Parathyroid adenoma (tissue), 2 donors: ENCODE data around the gene RPL27A.

Source experiments
- H2AFZ ChIP-seq: fragments of 300-600 bp; sonication (generic); one replicate; pipeline ENCODE4 v1.7.0; 2017; ENCODE audit warnings: antibody characterized with exemption, mild to moderate bottlenecking
- H3K27ac ChIP-seq: fragments of 300-600 bp; sonication (generic); one replicate; pipeline ENCODE4 v1.7.0; 2017
- H3K27me3 ChIP-seq: fragments of 300-600 bp; sonication (generic); one replicate; pipeline ENCODE4 v1.7.0; 2017; ENCODE audit warnings: low read length; ENCODE audit not compliant: control insufficient read depth, insufficient read depth
- H3K36me3 ChIP-seq: fragments of 300-600 bp; sonication (generic); one replicate; pipeline ENCODE4 v1.7.0; 2017; ENCODE audit warnings: low read length; ENCODE audit not compliant: control insufficient read depth, insufficient read depth
- H3K4me1 ChIP-seq: fragments of 300-600 bp; sonication (generic); one replicate; pipeline ENCODE4 v1.7.0; 2017; ENCODE audit warnings: control low read depth
- H3K4me2 ChIP-seq: fragments of 300-600 bp; sonication (generic); one replicate; pipeline ENCODE4 v1.7.0; 2017; ENCODE audit warnings: low read length
- H3K4me3 ChIP-seq: fragments of 300-600 bp; sonication (generic); one replicate; pipeline ENCODE4 v1.7.0; 2017; ENCODE audit warnings: low read depth, low read length
- H3K79me2 ChIP-seq: fragments of 300-600 bp; sonication (generic); one replicate; pipeline ENCODE4 v1.7.0; 2017; ENCODE audit warnings: control low read depth
- H3K9ac ChIP-seq: fragments of 300-600 bp; sonication (generic); one replicate; pipeline ENCODE4 v1.7.0; 2017; ENCODE audit warnings: mild to moderate bottlenecking
- H3K9me3 ChIP-seq: fragments of 300-600 bp; sonication (generic); one replicate; pipeline ENCODE4 v1.7.0; 2017; ENCODE audit warnings: low read length; ENCODE audit not compliant: control insufficient read depth
- TF ChIP-seq, protein P1 (sequence below): fragments of 300-600 bp; sonication (generic); IDR thresholded peaks from one replicate; pipeline ENCODE4 v1.7.0; 2017; ENCODE audit warnings: antibody characterized with exemption, mild to moderate bottlenecking
- donor health status: primary hyperparathyroidism.

RPL27A gene

DNA sequence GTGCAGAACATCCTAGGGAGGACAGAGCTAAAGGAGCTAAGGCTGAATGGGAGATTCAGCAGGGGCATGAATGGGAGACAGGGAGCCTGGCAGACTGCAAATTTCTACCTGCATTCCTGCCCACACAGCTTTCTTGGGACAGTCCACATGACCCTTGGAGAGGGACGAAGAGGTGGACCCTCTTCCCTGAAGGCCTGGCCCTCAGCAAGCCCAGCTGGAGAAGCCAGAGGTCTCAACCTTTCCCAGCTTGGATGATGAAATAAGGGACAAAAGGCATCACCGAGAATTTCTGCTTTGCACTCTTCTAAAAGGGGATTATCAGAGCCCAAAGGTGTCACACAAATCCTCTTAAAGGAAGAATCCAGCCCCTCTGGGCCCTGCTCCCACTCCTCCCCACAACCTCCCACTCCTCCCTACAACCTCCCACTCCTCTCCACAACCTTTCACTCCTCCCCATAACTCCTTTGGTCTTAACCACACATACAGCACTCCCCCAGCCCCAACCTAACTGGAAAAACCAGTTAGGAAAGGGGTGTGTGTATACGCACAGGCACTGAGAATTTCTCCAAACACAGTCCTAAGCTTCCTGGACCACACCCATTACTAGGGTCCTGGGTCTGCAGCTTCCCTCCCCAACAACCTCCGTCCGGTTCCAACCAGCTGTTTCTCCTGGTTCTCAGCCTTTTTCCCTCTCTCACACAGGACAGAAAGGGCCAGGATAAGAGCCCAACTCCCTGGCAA is 38.4 kb downstream of the RPL27A start:
- Histone ChIP-seq H3K36me3 (no peaks in the 10 kb centered on the region), H3K9me3 (no peaks in the 10 kb centered on the region), H3K4me1 (no peaks in the 10 kb centered on the region), H2AFZ (no peak overlapping the region), H3K27ac (no peak overlapping the region), H3K4me3 (no peak overlapping the region), H3K9ac (no peak overlapping the region), H3K4me2 (no peak overlapping the region), H3K27me3 (no peaks in the 10 kb centered on the region), H3K79me2 (no peaks in the 10 kb centered on the region)
- TF ChIP-seq, protein P1, sequence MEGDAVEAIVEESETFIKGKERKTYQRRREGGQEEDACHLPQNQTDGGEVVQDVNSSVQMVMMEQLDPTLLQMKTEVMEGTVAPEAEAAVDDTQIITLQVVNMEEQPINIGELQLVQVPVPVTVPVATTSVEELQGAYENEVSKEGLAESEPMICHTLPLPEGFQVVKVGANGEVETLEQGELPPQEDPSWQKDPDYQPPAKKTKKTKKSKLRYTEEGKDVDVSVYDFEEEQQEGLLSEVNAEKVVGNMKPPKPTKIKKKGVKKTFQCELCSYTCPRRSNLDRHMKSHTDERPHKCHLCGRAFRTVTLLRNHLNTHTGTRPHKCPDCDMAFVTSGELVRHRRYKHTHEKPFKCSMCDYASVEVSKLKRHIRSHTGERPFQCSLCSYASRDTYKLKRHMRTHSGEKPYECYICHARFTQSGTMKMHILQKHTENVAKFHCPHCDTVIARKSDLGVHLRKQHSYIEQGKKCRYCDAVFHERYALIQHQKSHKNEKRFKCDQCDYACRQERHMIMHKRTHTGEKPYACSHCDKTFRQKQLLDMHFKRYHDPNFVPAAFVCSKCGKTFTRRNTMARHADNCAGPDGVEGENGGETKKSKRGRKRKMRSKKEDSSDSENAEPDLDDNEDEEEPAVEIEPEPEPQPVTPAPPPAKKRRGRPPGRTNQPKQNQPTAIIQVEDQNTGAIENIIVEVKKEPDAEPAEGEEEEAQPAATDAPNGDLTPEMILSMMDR, result no peak

GRCh38 chr11:8721609-8722500 is 39.3 kb downstream of the RPL27A start:
- H3K9ac ChIP-seq, result no peak overlapping the region

GRCh38 chr11:8722809-8723208 is 40.2 kb downstream of the RPL27A start:
- H3K4me1 ChIP-seq, result no peaks in the 10 kb centered on the region
- no peak overlapping the region for H2AFZ ChIP-seq
- H3K4me2 ChIP-seq, result no peak overlapping the region
- no peaks in the 10 kb centered on the region for H3K27me3 ChIP-seq
- H3K4me3 ChIP-seq, result no peak overlapping the region
- H3K9me3 ChIP-seq, result no peaks in the 10 kb centered on the region
- no peak overlapping the region for H3K9ac ChIP-seq
- no peaks in the 10 kb centered on the region for H3K36me3 ChIP-seq
- no peak overlapping the region for H3K27ac ChIP-seq
- TF ChIP-seq, protein P1, result no peak
- H3K79me2 ChIP-seq, result no peaks in the 10 kb centered on the region

More at GRCh38 chr11:8721609-8722500, 39.3 kb downstream of the RPL27A start:
- Histone ChIP-seq H3K27ac (no peak overlapping the region), H3K9me3 (no peaks in the 10 kb centered on the region), H2AFZ (no peak overlapping the region), H3K4me2 (no peak overlapping the region), H3K79me2 (no peaks in the 10 kb centered on the region), H3K36me3 (no peaks in the 10 kb centered on the region), H3K4me1 (no peaks in the 10 kb centered on the region), H3K27me3 (no peaks in the 10 kb centered on the region), H3K4me3 (no peak overlapping the region)
- TF ChIP-seq, protein P1, result no peak

DNA sequence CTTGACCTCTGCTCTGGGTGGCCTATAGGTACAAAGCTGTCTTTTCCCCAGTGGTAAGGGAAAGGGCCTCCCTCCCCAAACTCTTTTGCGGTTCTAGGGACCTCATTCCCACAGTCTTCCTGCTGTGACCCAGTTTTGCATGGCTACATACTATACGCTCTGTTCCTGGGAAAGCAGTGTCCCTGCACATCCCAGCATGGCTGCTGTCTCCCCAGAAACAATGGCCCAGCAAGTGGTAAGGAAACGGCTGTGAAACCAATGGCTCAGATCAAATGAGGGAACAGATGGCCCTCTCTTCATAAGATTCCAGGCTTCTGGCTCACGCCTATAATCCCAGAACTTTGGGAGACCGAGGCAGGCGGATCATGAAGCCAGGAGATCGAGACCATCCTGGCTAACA is 41.1 kb downstream of the RPL27A start:
- Histone ChIP-seq H3K27ac (no peak overlapping the region), H3K36me3 (no peaks in the 10 kb centered on the region), H3K4me2 (no peak overlapping the region), H3K79me2 (no peaks in the 10 kb centered on the region), H3K4me3 (no peak overlapping the region), H3K9ac (no peak overlapping the region), H3K4me1 (no peaks in the 10 kb centered on the region), H2AFZ (no peak overlapping the region), H3K27me3 (no peaks in the 10 kb centered on the region), H3K9me3 (no peaks in the 10 kb centered on the region)
- TF ChIP-seq, protein P1, result no peak
